GM21825 (cell line): ENCODE results near the gene ATP13A5.

ENCODE experiments used
- ATAC-seq: cut with Tn5 transposase; IDR thresholded peaks from one replicate; pipeline ENCODE4 v1.9.1; 2021; ENCODE audit warnings: mild to moderate bottlenecking, moderate library complexity; ENCODE audit not compliant: unreplicated experiment

The ATP13A5 gene, protein sequence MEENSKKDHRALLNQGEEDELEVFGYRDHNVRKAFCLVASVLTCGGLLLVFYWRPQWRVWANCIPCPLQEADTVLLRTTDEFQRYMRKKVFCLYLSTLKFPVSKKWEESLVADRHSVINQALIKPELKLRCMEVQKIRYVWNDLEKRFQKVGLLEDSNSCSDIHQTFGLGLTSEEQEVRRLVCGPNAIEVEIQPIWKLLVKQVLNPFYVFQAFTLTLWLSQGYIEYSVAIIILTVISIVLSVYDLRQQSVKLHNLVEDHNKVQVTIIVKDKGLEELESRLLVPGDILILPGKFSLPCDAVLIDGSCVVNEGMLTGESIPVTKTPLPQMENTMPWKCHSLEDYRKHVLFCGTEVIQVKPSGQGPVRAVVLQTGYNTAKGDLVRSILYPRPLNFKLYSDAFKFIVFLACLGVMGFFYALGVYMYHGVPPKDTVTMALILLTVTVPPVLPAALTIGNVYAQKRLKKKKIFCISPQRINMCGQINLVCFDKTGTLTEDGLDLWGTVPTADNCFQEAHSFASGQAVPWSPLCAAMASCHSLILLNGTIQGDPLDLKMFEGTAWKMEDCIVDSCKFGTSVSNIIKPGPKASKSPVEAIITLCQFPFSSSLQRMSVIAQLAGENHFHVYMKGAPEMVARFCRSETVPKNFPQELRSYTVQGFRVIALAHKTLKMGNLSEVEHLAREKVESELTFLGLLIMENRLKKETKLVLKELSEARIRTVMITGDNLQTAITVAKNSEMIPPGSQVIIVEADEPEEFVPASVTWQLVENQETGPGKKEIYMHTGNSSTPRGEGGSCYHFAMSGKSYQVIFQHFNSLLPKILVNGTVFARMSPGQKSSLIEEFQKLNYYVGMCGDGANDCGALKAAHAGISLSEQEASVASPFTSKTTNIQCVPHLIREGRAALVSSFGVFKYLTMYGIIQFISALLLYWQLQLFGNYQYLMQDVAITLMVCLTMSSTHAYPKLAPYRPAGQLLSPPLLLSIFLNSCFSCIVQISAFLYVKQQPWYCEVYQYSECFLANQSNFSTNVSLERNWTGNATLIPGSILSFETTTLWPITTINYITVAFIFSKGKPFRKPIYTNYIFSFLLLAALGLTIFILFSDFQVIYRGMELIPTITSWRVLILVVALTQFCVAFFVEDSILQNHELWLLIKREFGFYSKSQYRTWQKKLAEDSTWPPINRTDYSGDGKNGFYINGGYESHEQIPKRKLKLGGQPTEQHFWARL

DNA sequence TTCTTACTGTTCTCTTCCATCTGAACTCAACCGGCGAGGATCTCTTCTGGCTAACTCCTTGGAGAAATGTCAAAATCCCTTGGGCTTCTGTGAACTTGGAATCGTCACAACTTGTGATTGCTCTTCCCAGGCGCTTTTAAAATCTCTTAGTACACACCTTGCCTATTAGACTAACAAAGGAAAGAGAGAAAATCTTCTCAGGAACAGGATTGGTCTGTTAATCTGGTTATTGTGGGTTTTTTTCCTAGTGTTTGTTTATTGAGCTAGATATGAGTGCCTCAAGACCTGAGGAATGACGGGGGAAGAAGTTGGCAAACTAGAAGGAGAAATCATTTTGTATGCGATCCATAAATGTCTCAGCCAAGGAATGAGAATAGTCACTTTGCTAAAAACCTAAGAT, at the start of gene ATP13A5:
Gene ATP13A5 (minus strand): TSS at position 48 of the 400 bp plus-strand sequence. CDS start 28 bp downstream, at position 20.
- no peak for ATAC-seq

DNA sequence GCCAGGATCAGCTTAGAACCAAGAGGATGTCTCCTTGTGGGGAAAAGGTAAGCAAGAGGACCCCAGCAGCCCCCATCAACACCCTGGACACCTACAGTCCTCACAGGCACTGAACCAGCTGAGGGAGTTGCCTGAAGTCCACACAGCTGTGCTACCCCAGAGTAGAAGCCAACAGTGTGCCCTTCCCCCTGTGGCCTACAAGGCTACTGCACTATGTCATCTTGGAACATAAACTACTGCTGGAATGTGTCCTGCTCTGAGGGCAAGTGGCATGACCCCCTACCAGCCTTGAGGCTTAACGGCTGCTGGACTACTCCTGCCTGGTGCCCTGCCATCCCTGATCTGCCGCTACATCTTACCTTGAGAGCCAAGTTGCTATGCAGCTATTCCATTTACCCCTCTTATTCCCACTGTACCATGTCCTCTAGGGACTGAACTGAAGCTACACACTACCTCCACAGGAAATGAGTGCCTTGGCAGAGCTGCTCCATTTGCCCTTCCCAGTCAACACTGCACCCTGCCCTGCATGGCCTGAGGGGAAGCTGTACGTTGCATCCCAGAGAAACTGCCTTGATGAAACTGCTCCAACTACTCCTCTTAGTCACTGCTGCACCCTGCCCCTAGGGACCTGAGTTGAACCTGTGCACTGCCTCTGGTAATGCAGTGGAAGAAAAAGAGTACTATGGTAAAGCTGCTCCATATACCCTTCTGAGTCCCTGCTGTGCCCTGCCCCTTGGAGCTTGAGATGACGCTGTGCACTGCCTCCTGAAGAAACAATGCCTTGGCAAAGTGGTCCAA, 40.2 kb upstream of the ATP13A5 start:
- ATAC-seq = no peak

- ATAC-seq = no peak
Measured at GRCh38 chr3:193416629-193417028, 38.1 kb upstream of the ATP13A5 start.

- ATAC-seq = no peak
Measured at GRCh38 chr3:193407688-193408087, 29.1 kb upstream of the ATP13A5 start.

- no peak for ATAC-seq
Measured at GRCh38 chr3:193407112-193407511, 28.6 kb upstream of the ATP13A5 start.

- no peak for ATAC-seq
Measured at GRCh38 chr3:193403307-193403706, 24.8 kb upstream of the ATP13A5 start.

DNA sequence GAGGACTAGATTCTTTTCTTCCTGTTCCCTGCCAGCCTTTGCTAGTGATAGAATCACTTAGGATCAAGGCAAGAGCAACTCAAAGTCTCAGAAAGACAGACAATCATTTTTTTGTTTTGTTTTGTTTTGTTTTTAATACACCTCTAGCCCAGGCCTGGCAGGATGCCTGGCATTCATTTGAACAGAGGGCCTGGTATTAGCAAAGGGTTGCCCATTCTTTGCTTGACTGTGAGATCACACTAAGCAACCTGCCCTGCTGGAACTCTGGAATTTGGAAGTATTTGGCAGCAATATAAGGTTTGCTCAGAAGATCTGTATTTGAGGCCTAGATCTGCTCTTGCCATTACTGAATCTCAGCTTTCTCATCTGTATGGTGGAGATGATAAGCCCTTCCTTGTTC, 21.8 kb upstream of the ATP13A5 start:
- ATAC-seq = no peak

DNA sequence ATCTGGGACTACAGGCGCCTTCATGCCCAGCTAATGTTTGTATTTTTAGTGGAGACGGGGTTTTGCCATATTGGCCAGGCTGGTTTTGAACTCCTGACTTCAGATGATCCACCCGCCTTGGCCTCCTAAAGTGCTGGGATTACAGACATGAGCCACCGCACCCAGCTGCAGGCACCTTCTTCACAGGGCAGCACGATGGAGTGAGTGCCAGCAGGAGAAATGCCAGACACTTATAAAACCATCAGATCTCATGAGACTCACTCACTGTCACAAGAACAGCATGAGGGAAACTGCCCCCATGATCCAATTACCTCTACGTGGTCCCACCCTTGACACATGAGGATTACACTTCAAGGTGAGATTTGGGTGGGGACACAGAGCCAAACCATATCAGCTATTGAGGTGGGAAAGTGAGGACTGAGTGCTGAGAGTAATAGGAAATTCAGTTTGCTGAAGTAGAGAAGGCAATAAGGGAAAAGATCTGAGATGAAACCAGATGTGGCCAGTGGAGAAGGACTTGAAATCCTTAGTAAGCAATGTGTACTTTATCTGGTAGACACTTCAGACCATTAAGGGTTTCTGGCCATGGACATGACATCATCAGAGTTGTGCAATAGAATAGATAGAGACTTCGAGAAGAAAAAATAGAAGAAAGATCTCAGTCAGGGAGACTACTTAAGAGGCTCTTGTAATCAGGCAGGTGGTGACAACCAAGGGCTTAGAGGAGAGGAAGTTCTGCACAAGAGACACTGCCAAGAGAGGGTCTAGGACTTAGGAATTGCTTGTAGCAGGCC, 18.1 kb upstream of the ATP13A5 start:
- ATAC-seq = no peak

DNA sequence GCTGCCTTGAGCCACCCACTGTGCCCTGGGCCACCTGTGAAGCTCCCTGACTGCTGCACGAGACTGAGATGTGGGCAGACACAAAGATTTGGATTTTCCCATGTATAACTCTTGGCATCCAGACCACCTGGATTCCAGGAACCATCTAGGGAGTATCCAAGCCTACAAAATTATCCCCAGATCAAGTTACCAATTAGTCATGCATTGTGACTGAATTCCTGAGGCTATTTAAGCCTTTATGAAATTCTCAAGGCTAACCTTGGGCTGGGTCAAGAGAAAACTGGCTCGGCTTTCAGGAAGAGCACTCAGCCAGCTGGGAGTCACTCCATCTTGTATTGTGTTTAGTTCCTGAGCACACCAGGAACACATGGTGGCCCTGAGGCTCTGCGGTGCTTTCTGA, 13.3 kb upstream of the ATP13A5 start:
- no peak for ATAC-seq

DNA sequence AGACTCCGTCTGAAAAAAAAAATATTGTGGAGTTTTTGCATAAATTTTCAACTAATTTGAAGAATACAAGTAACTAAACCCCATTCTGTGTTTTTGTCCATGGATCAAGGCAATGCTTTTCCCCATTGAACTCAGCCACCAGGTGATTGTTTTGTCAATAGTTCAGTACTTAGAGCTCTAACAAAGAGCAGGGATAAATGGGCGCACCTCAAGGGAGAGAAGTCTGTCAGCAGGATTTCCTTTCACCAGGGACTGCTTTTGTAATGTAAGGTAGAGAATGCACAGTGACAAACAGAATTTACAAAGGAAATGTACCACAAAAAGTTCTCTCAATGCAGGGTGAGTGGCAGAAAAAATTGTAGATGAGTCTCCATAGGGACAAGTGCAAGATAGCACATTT, 10.8 kb upstream of the ATP13A5 start:
- ATAC-seq = no peak

DNA sequence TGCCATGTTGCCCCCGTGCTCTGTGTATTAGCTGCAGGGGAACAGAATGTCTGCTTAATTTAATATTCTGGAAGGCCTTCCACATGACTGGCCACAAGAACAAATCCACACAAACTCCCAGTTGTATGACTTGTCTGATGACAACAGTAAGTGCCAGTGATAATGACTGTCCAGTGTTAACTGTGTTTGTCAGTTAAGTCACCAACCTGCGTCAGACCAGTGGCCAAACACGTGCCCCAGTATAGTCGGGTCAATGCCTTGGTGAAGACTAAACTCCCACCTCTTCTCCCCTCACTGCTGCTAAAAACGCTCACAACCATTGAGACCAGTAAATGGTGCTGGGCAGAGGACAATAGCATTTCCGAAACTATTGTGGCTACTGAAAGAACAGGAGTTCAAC, 9.8 kb upstream of the ATP13A5 start:
- no peak for ATAC-seq

GRCh38 chr3:193387596-193387995, 9.0 kb upstream of the ATP13A5 start:
- ATAC-seq = no peak

DNA sequence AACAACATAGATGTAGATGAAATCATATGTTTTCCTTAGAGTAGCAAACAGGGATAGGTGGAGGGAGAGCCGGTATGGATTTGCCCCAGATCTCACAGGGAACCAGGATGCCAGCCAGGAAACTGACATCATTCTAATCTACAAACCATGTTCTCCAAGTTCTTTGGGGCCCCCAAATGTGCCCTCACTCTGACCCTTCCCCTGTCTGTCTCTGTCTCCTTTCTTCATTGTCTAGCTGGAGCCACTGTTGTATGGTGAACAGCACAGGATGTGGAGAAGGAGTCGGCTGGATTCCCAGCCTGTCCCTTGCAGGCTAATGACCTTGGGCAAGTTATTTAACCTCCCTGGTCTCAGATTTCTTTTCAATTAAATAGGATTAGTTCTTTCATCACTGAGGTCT, 962 bp downstream of the ATP13A5 start:
- no peak for ATAC-seq

DNA sequence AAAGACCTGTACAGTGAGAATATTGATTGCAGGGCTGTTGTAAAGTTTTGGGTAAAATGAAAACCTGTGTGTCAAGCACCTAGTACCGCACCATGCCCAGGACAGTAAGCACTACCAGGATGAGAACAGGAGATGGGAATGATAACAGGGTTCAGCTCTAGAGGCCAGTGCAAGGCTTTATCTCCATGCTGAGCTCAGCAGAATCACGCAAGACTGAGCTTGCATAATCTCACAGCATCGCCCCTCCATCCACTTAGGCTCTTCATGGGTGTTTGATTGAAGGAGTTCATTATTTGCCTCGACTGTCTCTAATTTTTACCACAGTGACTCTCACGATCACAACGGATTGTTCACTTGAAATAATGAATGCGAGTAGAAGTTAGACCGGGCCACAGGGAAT, 2.9 kb downstream of the ATP13A5 start:
- no peak for ATAC-seq

DNA sequence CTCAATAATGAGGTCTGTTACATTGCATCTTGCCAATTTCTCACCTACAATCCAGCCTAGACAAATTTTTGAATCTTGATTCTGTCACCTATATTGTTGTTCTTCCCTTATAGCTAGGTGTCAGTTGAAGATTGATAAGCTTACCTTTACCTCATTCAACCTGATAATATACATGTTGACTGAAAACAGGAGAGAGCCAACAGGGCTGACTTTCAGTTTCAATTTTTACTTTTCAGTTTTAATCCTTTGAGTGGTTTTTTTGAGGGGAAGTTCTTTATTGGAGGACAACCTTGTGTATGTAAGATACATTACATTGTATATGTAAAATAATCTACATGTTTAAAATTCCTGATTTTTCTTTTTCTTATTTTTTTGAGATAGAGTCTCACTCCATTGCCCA, 5.8 kb downstream of the ATP13A5 start:
- ATAC-seq = no peak

GRCh38 chr3:193367868-193368267, 10.7 kb downstream of the ATP13A5 start:
- ATAC-seq = no peak

- ATAC-seq = no peak
Measured at GRCh38 chr3:193357291-193357690, 21.3 kb downstream of the ATP13A5 start.

DNA sequence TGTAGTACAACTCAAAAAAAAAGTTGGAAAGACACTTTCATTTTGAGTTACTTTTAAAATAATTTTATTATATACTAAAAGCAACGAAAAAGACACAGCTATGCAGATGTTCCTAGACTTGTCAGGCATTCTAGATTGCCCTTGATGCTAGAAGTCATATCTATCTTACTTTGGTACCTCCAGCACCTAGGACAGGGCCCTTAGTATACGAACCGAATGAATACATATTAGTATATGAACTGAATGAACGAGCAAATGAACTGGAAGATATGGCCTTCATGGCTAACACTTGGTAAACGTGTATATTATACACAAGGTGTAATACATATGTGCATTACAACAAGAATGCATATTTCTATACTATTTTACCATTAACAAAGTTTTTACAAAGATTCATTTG, 24.1 kb downstream of the ATP13A5 start:
- ATAC-seq = no peak

GRCh38 chr3:193350744-193351143, 27.8 kb downstream of the ATP13A5 start:
- no peak for ATAC-seq

DNA sequence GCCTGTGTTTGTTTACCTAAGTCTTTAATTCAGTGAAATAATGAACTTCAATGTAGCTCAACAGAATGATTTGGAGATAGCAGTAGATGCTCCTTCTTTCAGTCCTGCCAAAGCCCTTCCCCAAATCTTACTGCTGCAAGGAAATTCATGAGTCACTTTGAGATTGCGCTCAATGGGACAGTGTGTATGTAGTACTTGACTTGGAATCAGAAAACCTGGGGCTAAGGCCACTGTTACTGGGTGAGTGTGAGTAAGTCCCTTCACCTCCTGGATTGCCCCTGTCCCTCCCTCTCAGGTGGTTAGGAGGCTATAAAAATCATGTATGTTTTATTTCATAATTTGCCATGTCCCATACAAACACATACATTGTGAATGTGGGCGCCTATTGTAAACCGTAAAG, 29.9 kb downstream of the ATP13A5 start:
- ATAC-seq = no peak
